DND-41 (cell line): ENCODE measurements around the gene EXT2.

Experiments used
- EZH2 ChIP-seq: IDR thresholded peaks from 3 replicates; pipeline ENCODE4 v1.6.1; 2012; ENCODE audit warnings: borderline replicate concordance, low read depth, mild to moderate bottlenecking, moderate library complexity, low read length, inconsistent platforms; ENCODE audit not compliant: severe bottlenecking
- TF ChIP-seq, protein P1 (sequence below): IDR thresholded peaks from 2 replicates; pipeline ENCODE4 v1.5.1; 2012; ENCODE audit warnings: borderline replicate concordance, low read length, moderate library complexity, mild to moderate bottlenecking; ENCODE audit not compliant: poor library complexity, severe bottlenecking; ENCODE audit errors: extremely low read depth

DNA sequence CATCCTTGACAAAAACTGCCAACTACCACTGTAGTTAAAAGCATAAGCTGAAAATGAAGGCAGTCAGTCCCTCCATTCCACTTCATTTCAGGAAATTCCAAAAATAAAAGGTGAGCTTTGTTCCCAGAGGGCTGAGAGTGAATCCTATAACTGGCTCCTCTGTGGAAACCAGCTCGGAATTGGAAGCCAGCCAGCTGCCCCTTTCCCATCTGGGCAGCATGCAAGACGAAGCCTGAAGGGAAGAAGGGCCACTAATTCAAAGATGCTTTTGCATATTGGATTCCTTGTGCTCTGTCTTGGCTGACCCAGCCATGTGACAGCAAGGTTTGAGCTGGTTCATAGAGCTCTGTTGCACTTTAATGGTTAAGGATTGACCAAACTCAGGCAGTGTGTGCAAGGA is 131.0 kb downstream of the EXT2 start:
- TF ChIP-seq EZH2 = no peak
- TF ChIP-seq, protein P1, sequence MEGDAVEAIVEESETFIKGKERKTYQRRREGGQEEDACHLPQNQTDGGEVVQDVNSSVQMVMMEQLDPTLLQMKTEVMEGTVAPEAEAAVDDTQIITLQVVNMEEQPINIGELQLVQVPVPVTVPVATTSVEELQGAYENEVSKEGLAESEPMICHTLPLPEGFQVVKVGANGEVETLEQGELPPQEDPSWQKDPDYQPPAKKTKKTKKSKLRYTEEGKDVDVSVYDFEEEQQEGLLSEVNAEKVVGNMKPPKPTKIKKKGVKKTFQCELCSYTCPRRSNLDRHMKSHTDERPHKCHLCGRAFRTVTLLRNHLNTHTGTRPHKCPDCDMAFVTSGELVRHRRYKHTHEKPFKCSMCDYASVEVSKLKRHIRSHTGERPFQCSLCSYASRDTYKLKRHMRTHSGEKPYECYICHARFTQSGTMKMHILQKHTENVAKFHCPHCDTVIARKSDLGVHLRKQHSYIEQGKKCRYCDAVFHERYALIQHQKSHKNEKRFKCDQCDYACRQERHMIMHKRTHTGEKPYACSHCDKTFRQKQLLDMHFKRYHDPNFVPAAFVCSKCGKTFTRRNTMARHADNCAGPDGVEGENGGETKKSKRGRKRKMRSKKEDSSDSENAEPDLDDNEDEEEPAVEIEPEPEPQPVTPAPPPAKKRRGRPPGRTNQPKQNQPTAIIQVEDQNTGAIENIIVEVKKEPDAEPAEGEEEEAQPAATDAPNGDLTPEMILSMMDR = no peak
